Measurements from ENCODE around the gene DOC2A.

Gene DOC2A

GRCh38 chr16:29987371-29988085 is 23.3 kb downstream of the DOC2A start:
- DNase-seq, result no peak

DNA sequence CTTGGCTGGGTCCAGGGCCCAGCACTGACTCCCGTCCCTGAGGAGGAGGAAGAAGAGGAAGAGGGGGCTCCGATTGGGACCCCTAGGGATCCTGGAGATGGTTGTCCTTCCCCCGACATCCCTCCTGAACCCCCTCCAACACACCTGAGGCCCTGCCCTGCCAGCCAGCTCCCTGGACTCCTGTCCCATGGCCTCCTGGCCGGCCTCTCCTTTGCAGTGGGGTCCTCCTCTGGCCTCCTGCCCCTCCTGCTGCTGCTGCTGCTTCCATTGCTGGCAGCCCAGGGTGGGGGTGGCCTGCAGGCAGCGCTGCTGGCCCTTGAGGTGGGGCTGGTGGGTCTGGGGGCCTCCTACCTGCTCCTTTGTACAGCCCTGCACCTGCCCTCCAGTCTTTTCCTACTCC is 23.9 kb downstream of the DOC2A start:
- no peak for DNase-seq

- no peak for DNase-seq
Measured at GRCh38 chr16:29986231-29986630, 24.6 kb downstream of the DOC2A start.

DNA sequence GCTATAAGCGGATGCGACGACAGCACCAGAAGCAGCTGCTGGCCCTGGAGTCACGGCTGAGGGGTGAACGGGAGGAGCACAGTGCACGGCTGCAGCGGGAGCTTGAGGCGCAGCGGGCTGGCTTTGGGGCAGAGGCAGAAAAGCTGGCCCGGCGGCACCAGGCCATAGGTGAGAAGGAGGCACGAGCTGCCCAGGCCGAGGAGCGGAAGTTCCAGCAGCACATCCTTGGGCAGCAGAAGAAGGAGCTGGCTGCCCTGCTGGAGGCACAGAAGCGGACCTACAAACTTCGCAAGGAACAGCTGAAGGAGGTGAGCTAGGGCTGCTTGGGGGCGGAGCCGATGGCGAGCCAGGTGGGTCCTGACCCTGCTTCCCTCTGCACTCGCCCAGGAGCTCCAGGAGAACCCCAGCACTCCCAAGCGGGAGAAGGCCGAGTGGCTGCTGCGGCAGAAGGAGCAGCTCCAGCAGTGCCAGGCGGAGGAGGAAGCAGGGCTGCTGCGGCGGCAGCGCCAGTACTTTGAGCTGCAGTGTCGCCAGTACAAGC is 25.5 kb downstream of the DOC2A start:
- no peak for DNase-seq

DNA sequence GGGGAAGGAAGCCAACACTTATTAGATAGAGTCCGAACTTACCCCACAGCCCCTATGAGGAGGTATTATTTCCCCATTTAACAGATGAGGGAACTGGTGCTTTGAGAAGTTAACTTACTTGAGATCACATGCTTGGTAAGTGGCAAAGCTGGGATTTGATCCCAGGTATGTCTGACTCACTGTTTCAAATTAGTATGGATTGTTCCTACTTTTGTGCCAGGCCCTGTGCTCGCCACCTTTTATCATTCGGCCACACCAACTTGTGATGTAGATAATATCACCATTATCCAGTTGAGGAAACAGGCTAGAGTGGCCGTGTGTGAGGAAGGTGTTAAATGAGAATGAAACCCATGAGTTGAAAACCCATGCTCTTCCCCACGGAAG is 26.1 kb downstream of the DOC2A start:
- no peak for DNase-seq

DNA sequence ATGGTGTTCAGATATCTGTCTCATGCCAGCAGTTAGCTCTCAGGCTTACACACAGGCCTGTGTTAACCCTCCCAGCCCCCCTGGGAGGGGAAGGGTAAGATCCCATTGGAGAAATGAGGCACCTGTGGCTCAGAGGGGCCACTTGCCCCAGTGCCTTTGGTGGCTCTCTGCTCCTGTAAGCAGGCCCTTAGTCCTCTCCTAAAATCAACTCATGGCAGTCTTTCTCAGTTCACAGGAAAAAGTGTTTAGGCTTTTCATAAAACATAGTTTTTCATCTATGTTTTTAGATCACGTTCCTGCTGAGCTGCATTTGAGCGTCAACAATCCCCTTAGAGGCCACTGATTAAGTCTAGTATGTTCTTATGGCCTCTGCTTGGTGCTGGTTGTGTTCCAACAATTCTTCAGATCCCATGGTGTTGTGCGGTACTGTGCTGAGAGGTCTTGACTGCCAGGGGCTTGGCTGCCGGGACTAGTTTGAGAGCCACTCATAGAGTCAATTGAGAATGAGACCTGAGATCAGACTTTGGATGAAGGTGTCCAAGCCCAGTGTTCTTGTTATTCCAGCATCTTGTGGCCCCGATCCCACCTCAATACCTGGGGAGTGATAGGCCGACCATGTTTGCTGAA is 26.6 kb downstream of the DOC2A start:
- DNase-seq, result no peak

- DNase-seq, result no peak
Measured at GRCh38 chr16:29983420-29984136, 27.2 kb downstream of the DOC2A start.

- no peak for DNase-seq
Measured at GRCh38 chr16:29982560-29983419, 28.0 kb downstream of the DOC2A start.

- DNase-seq, result no peak
Measured at GRCh38 chr16:29978564-29979270, 32.1 kb downstream of the DOC2A start.

GRCh38 chr16:29978081-29978480 is 32.7 kb downstream of the DOC2A start:
- DNase-seq, result no peak

GRCh38 chr16:29977063-29977825 is 33.6 kb downstream of the DOC2A start:
- DNase-seq, result no peak

GRCh38 chr16:29975811-29976511 is 34.9 kb downstream of the DOC2A start:
- no peak for DNase-seq

GRCh38 chr16:29975134-29975538 is 35.7 kb downstream of the DOC2A start:
- no peak for DNase-seq

DNA sequence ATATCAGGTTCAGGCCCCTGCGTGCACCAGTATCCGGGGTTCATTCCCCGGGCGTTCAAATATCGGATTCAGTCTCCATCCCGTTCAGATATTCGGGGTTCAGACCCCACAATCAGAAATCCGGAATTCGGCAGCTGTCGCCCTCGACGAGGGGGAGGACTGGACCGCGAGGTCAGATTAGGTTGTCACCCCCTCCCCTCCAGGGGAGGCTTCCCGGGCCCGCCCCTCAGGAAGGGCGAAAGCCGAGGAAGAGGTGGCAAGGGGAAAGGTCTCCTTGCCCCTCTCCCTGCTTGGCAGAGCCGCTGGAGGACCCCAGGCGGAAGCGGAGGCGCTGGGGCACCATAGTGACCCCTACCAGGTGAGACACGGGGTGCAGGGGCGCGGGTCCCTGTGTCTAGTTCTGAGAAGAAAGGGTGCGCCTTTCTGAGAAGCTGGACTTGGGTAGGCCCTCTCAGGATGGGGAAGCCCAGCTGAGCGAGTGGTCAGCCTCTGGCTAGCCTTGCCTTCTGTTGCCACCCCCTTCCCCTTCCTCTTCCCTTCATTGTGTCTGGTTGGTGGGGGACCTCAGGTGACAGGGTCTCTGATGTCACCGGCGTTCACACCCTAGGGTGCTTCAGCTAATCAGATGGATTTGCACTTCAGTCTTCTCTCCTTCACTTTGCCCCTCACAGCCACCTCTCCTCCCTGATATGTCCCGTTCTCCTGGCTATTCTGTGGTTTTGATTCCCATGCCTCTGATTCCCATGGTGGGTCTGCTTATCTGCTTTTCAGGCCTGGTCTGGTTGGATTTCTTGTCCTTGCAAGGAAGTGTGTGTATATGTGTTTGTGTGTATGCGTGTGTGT is 36.3 kb downstream of the DOC2A start:
- peak; percentile 40 for DNase-seq

GRCh38 chr16:29973384-29974246 is 37.2 kb downstream of the DOC2A start, which contains the start of gene TAOK2:
Gene TAOK2, plus strand, starts transcription at chr16:29973868. Its CDS starts 3,905 bp downstream, at chr16:29977773.
- peak; percentile 99 for DNase-seq

GRCh38 chr16:29972992-29973383 is 37.8 kb downstream of the DOC2A start:
- DNase-seq, result no peak

- DNase-seq, result no peak
Measured at GRCh38 chr16:29972500-29972899, 38.3 kb downstream of the DOC2A start.

DNA sequence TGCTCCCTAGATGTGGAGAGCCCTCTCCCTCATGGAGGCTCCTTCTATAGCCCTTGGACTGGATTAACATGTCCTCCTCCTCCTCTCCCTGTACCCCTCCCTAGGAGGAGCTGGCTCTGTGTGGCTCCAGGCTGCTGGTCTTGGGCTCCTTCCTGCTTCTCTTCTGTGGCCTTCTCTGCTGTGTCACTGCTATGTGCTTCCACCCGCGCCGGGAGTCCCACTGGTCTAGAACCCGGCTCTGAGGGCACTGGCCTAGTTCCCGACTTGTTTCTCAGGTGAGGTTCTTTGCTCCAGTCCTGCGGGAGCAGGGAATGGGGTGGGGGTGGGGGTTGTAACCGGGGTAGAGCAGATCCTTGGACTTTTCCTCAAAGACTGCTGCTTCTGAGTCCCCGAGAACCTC is 39.5 kb downstream of the DOC2A start:
- DNase-seq, result no peak

GRCh38 chr16:29968205-29968604 is 42.6 kb downstream of the DOC2A start:
- DNase-seq, result no peak

All from NCI-H69 (cell line).